Esophagus squamous epithelium (tissue), 4 donors: ENCODE data around the gene FER1L5.

Source experiments
- CTCF ChIP-seq, 6 experiments: fragments of 450-650 bp in 4 of 6; fragments of 200-600 bp in 2 of 6; sonication (generic) in 2 of 6; IDR thresholded peaks; one replicate each; pipeline ENCODE4 v1.5.1; 2016 to 2019; ENCODE audit warnings: antibody characterized with exemption in 6 of 6, mild to moderate bottlenecking in 4 of 6, moderate library complexity in 4 of 6
- POLR2A ChIP-seq, 4 donors: fragments of 450-650 bp; IDR thresholded peaks; one replicate each; pipeline ENCODE4 v1.6.1; 2017; ENCODE audit warnings: antibody characterized with exemption in 4 of 4, mild to moderate bottlenecking in 4 of 4, moderate library complexity in 3 of 4

GRCh38 chr2:96683972-96684820 lies 41.6 kb downstream of the FER1L5 start:
- TF ChIP-seq CTCF (IDR thresholded peaks at IDR 0.05) = no peak
- no peak for TF ChIP-seq POLR2A (IDR thresholded peaks at IDR 0.05)
